GM21390 (cell line): ENCODE data around the gene ECPAS.
"Not testable (repeated sequence)": the region's sequence is repeated elsewhere in the genome, so short reads cannot be mapped to it uniquely, and the experiment has no call there.

ENCODE experiments used
- ATAC-seq: cut with Tn5 transposase; IDR thresholded peaks from one replicate; pipeline ENCODE4 v1.9.1; 2021; ENCODE audit not compliant: unreplicated experiment

The ECPAS gene

GRCh38 chr9:111429175-111429574 lies 55.0 kb downstream of the ECPAS start:
- ATAC-seq = no peak

- no peak for ATAC-seq
Observed at GRCh38 chr9:111427186-111427585, 57.0 kb downstream of the ECPAS start.

- no peak for ATAC-seq
Observed at GRCh38 chr9:111423389-111423788, 60.8 kb downstream of the ECPAS start.

- no peak for ATAC-seq
Observed at GRCh38 chr9:111414406-111414805, 69.8 kb downstream of the ECPAS start.

- ATAC-seq = no peak
Observed at GRCh38 chr9:111413996-111414395, 70.2 kb downstream of the ECPAS start.

GRCh38 chr9:111412280-111412679 lies 71.9 kb downstream of the ECPAS start:
- ATAC-seq = no peak

- no peak for ATAC-seq
Observed at GRCh38 chr9:111411266-111411665, 72.9 kb downstream of the ECPAS start.

GRCh38 chr9:111407813-111408212 lies 76.4 kb downstream of the ECPAS start:
- ATAC-seq = no peak

GRCh38 chr9:111405701-111406100 lies 78.5 kb downstream of the ECPAS start:
- no peak for ATAC-seq

GRCh38 chr9:111401486-111401885 lies 82.7 kb downstream of the ECPAS start:
- ATAC-seq = not testable (repeated sequence)

- no peak for ATAC-seq
Observed at GRCh38 chr9:111400564-111400898, 83.7 kb downstream of the ECPAS start.

- no peak for ATAC-seq
Observed at GRCh38 chr9:111399772-111400563, 84.2 kb downstream of the ECPAS start.

GRCh38 chr9:111399211-111399739 lies 84.9 kb downstream of the ECPAS start:
- ATAC-seq = no peak

GRCh38 chr9:111393971-111394370 lies 90.2 kb downstream of the ECPAS start:
- ATAC-seq = no peak

- ATAC-seq = no peak
Observed at GRCh38 chr9:111389406-111389805, 94.8 kb downstream of the ECPAS start.

- ATAC-seq = no peak
Observed at GRCh38 chr9:111386386-111386785, 97.8 kb downstream of the ECPAS start.

GRCh38 chr9:111381006-111381405 lies 103.2 kb downstream of the ECPAS start:
- ATAC-seq = no peak

- no peak for ATAC-seq
Observed at GRCh38 chr9:111375817-111376564, 108.2 kb downstream of the ECPAS start.

- ATAC-seq = no peak
Observed at GRCh38 chr9:111375062-111375461, 109.1 kb downstream of the ECPAS start.

GRCh38 chr9:111372297-111372696 lies 111.9 kb downstream of the ECPAS start:
- no peak for ATAC-seq

- ATAC-seq = no peak
Observed at GRCh38 chr9:111366978-111367377, 117.2 kb downstream of the ECPAS start.

GRCh38 chr9:111362526-111362925 lies 121.7 kb downstream of the ECPAS start:
- no peak for ATAC-seq
